ENCODE data around the gene PPT1.

PPT1 gene

DNA sequence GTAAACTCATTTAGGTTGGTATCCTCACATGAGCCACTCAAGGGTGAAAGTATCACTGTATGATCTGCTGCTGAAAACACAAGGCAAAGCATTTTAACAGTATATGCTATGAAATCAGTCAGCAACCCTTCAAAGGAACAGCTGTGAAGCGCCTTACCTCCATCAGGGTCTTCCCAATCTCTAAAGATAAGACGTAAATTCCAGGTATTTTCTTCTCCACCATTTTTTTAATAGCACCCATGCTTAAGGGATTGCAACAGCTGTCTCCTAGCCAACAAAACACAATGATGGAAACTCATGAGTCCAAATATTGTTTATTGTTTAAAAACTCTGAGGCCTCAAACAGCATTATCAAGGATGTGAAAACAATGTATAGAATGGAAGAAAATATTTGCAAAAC is 4.8 kb downstream of the PPT1 start:
- DNase-seq = no peak

GRCh38 chr1:40090652-40091355 is 6.2 kb downstream of the PPT1 start:
- no peak for DNase-seq

GRCh38 chr1:40084750-40085149 is 12.3 kb downstream of the PPT1 start:
- DNase-seq = peak; percentile 65

DNA sequence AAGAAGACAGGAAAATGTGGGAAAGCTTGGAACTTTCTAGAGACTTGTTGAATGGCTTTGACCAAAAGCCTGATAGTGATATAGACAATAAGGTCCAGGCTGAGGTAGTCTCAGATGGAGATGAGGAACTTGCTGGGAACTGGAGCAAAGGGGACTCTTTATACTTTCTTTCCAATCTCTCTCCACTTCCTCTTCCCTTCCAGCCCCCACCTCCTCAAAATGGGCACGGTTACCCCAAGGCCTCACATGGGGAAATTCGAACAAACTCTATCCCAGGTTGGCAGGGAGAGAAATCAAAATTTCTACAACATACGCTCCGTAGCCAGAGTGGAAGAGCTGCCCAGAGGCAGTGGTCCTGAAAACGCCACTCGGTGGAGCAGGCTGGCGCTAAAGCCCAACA is 15.2 kb downstream of the PPT1 start:
- DNase-seq = no peak

DNA sequence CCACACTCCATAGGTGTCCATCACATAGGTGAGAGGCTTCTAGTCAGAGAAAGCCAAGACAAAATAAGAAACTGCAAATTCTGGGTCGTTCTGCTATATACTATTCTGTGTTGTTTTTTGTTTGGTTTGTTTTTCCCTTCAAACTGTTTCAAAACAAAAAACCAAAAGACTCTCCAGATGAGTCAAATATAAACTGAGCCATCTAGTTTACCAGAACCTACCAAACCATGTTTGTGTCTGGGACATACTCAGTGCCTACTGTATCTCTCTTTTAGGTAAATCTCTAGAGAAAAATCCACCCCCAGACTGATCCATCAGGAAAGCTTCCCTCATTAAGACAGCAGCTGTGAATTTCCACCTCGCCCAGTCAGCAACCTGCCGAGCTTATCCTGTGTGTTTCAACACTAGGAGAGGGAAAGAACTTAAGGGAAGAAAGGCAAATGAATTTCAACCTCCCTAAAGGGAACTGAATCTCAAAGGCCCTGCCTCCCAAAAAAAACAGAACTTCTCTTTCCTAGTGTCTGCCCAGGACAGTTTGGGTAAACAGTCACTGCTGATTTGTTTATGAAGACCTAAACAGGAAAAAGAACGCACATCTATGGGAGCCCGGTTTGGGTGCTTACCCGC is 17.2 kb downstream of the PPT1 start:
- no peak for DNase-seq

DNA sequence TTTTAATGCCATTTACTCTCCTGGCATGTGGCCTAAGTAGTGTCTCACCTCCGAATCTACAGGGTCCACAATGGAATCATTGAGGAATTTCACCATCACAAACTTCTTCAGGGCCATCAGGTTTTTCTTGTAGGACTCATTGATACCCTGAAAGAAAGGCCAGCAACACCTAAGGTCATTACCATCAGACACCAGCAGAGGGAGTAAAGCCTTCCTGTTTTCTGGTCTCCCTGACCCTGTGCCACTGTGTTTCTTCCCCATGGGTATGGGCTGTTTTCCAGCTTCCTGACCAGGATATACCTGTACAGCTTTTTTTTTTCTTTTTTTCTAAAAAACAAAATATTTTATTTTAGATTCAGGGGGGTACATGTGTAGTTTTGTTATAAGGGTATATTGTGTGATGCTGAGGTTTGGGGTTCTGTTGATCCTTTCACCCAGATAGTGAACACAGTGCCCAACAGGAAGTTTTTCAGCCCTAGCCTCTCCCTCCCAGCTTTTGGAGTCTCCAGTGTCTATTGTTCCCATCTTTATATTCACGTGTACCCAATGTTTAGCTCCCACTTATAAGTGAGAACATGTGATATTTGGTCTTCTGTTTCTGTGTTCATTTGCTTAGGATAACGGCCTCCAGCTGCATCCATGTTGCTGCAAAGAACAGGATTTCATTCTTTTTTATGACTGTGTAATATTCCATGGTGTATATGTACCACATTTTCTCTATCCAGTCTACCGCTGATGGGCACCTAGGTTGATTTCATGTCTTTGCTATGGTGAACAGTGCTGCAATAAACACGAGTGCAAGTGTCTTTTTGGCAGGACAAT is 18.3 kb downstream of the PPT1 start:
- DNase-seq = peak; percentile 50

DNA sequence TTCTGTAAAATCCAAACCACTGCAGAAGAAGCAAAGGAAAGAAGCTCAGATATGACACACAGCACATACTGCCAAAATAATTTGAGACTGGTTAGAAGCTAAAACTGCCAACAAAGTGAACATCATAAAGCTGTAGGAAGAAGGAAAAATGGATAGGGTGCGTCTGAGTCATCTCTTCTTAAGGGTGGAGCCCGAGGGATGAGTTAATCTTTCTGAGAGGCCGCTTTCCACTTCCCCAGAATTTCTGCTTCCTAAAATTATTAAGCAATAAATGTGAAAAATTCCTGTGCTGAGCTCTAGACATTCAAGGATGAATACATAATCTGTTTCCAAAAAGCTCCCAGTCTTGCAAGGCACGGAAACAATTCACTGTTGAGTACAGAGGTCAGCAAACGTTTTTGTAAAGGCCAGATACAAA is 20.1 kb downstream of the PPT1 start:
- no peak for DNase-seq

- no peak for DNase-seq
These were observed 21.8 kb downstream of the PPT1 start for GRCh38 chr1:40075266-40075665.

DNA sequence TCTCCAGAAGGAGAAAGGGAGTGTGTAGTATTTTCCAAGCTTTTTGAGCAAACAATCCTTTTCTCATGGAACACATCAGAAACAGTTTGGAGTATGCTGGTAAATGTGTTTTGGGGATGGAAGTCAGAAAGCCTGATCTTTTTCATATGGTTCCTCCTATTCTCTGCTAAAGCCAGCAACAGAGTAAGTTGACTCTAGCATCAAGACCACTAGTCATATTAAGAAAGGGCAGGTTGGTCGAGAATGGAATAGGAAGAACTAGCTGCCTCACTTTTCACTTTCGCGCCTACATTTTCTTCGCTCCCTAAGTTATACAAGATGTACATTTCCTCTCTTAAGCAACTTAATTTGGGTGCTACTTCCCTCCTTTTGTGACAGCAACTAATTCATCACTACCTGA is 24.0 kb downstream of the PPT1 start:
- DNase-seq = no peak

GRCh38 chr1:40072142-40072541 is 24.9 kb downstream of the PPT1 start:
- no peak for DNase-seq

DNA sequence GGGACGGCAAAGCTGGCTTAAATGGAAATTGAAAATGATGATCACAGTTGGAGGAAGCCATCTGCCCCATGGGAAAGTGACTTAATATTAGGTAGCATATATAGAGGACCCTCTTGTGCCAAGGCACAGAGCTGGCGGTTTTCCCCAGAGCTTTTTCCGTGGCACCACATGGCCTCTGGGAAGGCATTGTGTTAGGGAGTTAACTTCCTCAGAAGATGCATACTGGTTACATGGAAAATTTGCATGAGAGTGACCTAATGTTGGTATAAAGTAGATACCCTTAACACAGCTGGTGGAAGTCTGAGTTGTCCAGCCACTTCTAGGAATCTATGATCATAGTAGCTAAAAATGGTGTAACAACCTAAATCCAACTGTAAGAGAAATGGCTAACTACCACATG is 29.2 kb downstream of the PPT1 start:
- DNase-seq = no peak

DNA sequence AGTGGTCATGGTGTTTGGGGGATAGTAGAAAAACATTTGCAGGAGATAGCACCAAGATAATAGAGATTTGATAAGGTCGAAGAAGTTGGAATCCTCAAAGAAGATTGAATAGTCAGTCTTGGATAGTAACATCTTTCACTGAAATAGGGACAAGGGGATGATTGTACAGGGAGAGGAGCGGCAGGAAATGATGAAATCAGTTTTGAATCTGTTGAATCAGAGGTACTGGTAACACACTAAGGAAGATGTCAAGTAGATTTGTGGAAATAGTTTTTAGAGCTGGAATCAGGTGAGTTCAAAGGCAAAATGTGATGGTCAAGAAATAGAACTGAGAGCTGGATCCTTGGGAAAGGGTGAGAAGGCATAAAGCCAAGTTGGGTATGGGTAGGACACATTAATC is 30.0 kb downstream of the PPT1 start:
- no peak for DNase-seq

GRCh38 chr1:40064797-40065499 is 32.1 kb downstream of the PPT1 start:
- DNase-seq = no peak

DNA sequence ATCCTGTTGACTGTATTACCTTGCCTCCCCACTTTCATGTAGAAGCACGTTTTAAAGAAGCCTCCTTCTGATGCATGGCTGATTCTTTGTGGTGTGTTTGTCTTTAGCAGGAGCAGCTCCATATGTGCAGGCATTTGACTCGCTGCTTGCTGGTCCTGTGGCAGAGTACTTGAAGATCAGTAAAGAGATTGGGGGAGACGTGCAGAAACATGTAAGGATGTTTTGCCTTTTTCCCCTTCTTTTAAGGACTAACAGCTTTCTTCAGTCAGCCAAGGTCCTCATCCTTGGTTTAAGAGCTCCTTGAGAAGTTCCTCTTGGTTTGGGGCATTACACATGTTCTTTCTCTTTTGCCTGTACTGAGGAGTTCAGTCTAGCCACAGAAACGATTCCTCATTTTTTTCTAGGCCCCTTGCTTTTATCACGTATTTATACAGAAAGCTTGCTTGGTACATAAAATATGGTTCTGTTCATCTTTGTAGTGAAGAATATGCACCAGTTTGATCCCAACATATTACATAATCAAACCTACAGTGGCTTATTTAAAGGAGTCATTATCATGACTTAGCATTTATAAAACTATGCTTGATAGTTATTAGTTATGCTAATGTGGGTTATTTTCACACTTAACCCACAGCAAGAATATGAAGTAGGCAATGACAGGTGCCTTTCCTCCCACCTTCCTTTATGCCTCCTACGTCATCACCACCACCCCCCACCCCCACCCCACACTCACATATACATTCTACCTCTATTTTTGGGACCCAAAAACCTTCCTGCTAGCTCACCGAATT is 36.9 kb downstream of the PPT1 start:
- DNase-seq = no peak

GRCh38 chr1:40059338-40059959 is 37.6 kb downstream of the PPT1 start:
- DNase-seq = no peak

GRCh38 chr1:40058453-40059337 is 38.4 kb downstream of the PPT1 start:
- DNase-seq = no peak

GRCh38 chr1:40058097-40058452 is 39.0 kb downstream of the PPT1 start:
- DNase-seq = no peak

GRCh38 chr1:40057310-40058030 is 39.6 kb downstream of the PPT1 start:
- no peak for DNase-seq

GRCh38 chr1:40056519-40057309 is 40.3 kb downstream of the PPT1 start:
- DNase-seq = no peak

All from right forelimb (tissue), 1 donor.